Endothelial cell of umbilical vein (primary cell): ENCODE data around the gene ORMDL1. TPM values are rescaled to one million over a fixed set of nuclear protein-coding genes. Genes with fewer than 3 reads are reported as not detected.

ENCODE experiments used
- BruUV-seq: library from RNA; stranded (reverse); fragments of 400-500 nt; replicated peaks from 2 replicates; lab custom pipeline; 2021; lab: Mats Ljungman, UMichigan
- CTCF ChIA-PET: fragments of 300-600, 350-600 bp; sonication (Branson Sonifier 250); formaldehyde crosslinking; loops from one replicate; lab custom pipeline; 2021; ENCODE audit warnings: antibody characterized with exemption, inconsistent platforms; lab: Charles Lee
- POLR2A ChIA-PET: fragments of 300-600, 350-600 bp; sonication (Branson Sonifier 250); formaldehyde crosslinking; loops from one replicate; lab custom pipeline; 2021; ENCODE audit warnings: antibody characterized with exemption, inconsistent platforms; lab: Charles Lee
- DNase-seq: peaks from one replicate; pipeline ENCODE4 v3.0.0-alpha.2; 2011; ENCODE audit warnings: low read depth, low spot score
- FAIRE-seq: peaks from 2 replicates; lab custom pipeline; 2011; peaks lifted over from hg19 to GRCh38; lab: Jason Lieb, UNC
- H2AFZ ChIP-seq: 2 replicates; pipeline ENCODE4 v1.6.0; 2012; ENCODE audit warnings: low read depth, low read length, control low read depth, inconsistent platforms
- H3K27ac ChIP-seq: 2 replicates; pipeline ENCODE4 v1.5.1; 2011; ENCODE audit warnings: low read depth, mild to moderate bottlenecking, control low read depth, low read length, moderate library complexity; ENCODE audit not compliant: insufficient read depth
- H3K27me3 ChIP-seq, 2 experiments: 2 replicates each; pipeline versions ENCODE4 v1.6.0 to v1.6.1; 2011; ENCODE audit warnings: low read length in 2 of 2, mixed read lengths in 1 of 2; ENCODE audit not compliant: control insufficient read depth in 2 of 2, insufficient read depth in 2 of 2
- H3K36me3 ChIP-seq, 2 experiments: 2 replicates in 1 of 2; 3 replicates in 1 of 2; pipeline ENCODE4 v1.5.1; 2011; ENCODE audit warnings: low read length in 2 of 2, mild to moderate bottlenecking in 1 of 2, moderate library complexity in 1 of 2; ENCODE audit not compliant: control insufficient read depth in 2 of 2, insufficient read depth in 2 of 2; ENCODE audit errors: extremely low read depth in 1 of 2
- H3K4me1 ChIP-seq: 3 replicates; pipeline ENCODE4 v1.5.1; 2011; ENCODE audit warnings: mild to moderate bottlenecking, low read length; ENCODE audit not compliant: control insufficient read depth, insufficient read depth; ENCODE audit errors: extremely low read depth
- H3K4me2 ChIP-seq: 2 replicates; pipeline ENCODE4 v1.6.1; 2011; ENCODE audit warnings: low read length, control low read depth, mixed read lengths; ENCODE audit not compliant: insufficient read depth
- H3K4me3 ChIP-seq, 3 experiments: fragments of 200-600 bp in 1 of 3; sonication (generic), shearing (Covaris generic) in 1 of 3; replicated peaks in 1 of 3; 2 replicates each; pipeline ENCODE4 v1.5.1; 2011 to 2016; ENCODE audit warnings: control low read depth in 3 of 3, low read length in 3 of 3, mild to moderate bottlenecking in 2 of 3, inconsistent platforms in 1 of 3, low read depth in 1 of 3, moderate library complexity in 1 of 3; ENCODE audit not compliant: insufficient read depth in 1 of 3
- H3K79me2 ChIP-seq: 2 replicates; pipeline ENCODE4 v1.6.0; 2012; ENCODE audit warnings: low read length, inconsistent platforms; ENCODE audit not compliant: control insufficient read depth, insufficient read depth
- H3K9ac ChIP-seq: replicated peaks from 2 replicates; pipeline ENCODE3; 2011; ENCODE audit warnings: low read length, control low read depth; ENCODE audit not compliant: insufficient read depth; ENCODE audit errors: extremely low read depth
- H3K9me1 ChIP-seq: replicated peaks from 3 replicates; pipeline ENCODE4 v1.6.0; 2011; ENCODE audit warnings: mild to moderate bottlenecking, low read length; ENCODE audit not compliant: control insufficient read depth, insufficient read depth; ENCODE audit errors: extremely low read depth
- H3K9me3 ChIP-seq: replicated peaks from 2 replicates; pipeline ENCODE4 v1.5.1; 2012; ENCODE audit warnings: low read length, inconsistent platforms; ENCODE audit not compliant: control insufficient read depth, insufficient read depth
- H4K20me1 ChIP-seq: replicated peaks from 2 replicates; pipeline ENCODE3; 2011; ENCODE audit warnings: mild to moderate bottlenecking, low read length; ENCODE audit not compliant: control insufficient read depth, insufficient read depth; ENCODE audit errors: extremely low read depth
- EZH2 ChIP-seq: IDR thresholded peaks from 2 replicates; pipeline ENCODE4 v1.6.1; 2012; ENCODE audit warnings: borderline replicate concordance, low read depth, mild to moderate bottlenecking, moderate library complexity, low read length, inconsistent platforms; ENCODE audit not compliant: severe bottlenecking
- FOS ChIP-seq: IDR thresholded peaks from 2 replicates; pipeline ENCODE4 v1.6.1; 2011; ENCODE audit warnings: mild to moderate bottlenecking, low read length, moderate library complexity, borderline replicate concordance; ENCODE audit not compliant: insufficient read depth
- GATA2 ChIP-seq: IDR thresholded peaks from 2 replicates; pipeline ENCODE4 v1.7.0; 2011; ENCODE audit warnings: low read depth, mild to moderate bottlenecking, moderate library complexity, mixed read lengths, low read length; ENCODE audit not compliant: insufficient read length, insufficient read depth
- JUN ChIP-seq: IDR thresholded peaks from 2 replicates; pipeline ENCODE4 v1.6.1; 2011; ENCODE audit warnings: borderline replicate concordance, low read depth; ENCODE audit not compliant: insufficient read length, insufficient read depth
- MYC ChIP-seq: IDR thresholded peaks from one replicate; pipeline ENCODE4 v1.6.1; 2011; ENCODE audit warnings: mild to moderate bottlenecking, low read depth, low read length
- POLR2A ChIP-seq: IDR thresholded peaks from 2 replicates; pipeline ENCODE4 v1.6.1; 2012; ENCODE audit warnings: low read depth, mild to moderate bottlenecking, control low read depth, low read length
- POLR2AphosphoS5 ChIP-seq: IDR thresholded peaks from 2 replicates; pipeline ENCODE4 v1.6.1; 2012; ENCODE audit warnings: low read depth, mild to moderate bottlenecking, control low read depth, low read length, moderate library complexity; ENCODE audit not compliant: insufficient read depth
- dilution Hi-C: fragments of 300-500 bp; cut with MboI; formaldehyde crosslinking; loops from one replicate; pipeline ENCODE4 v1.15.0; 2019; ENCODE audit warnings: low sequenced_read_pairs; ENCODE audit not compliant: extremely low pct_ligation_motif_present
- intact Hi-C: fragments of 100-400 bp; cut with micrococcal nuclease; formaldehyde crosslinking; loops from one replicate; pipeline ENCODE4 v1.10.0; 2022
- polyA plus RNA-seq, 4 experiments: library from polyadenylated mRNA; depleted of rRNA in 3 of 4; stranded (reverse) in 3 of 4; unstranded in 1 of 4; fragments of >200 nt; gene quantifications; 2 replicates each; pipeline versions ENCODE4 v1.2.1 to v1.2.3, GENCODE V29; 2011 to 2012; ENCODE audit warnings: missing spikeins in 1 of 4
- total RNA-seq: library from RNA; stranded (reverse); gene quantifications from 2 replicates; pipeline ENCODE4 v1.2.3, GENCODE V29; 2021
- TF ChIP-seq, protein P1 (sequence below): IDR thresholded peaks from 2 replicates; pipeline ENCODE4 v1.6.1; 2011; ENCODE audit not compliant: insufficient read depth, insufficient read length
- TF ChIP-seq, protein P2 (sequence below), 2 donors: IDR thresholded peaks; 1 replicate in 1 of 2; 2 replicates in 1 of 2; pipeline ENCODE4 v1.5.1; 2011; ENCODE audit warnings: low read length in 2 of 2, mild to moderate bottlenecking in 2 of 2, moderate library complexity in 2 of 2, control low read depth in 1 of 2, inconsistent platforms in 1 of 2, low read depth in 1 of 2; ENCODE audit not compliant: insufficient read depth in 1 of 2; ENCODE audit errors: extremely low read depth in 1 of 2

Gene ORMDL1
- total and polyA plus RNA-seq, 2 donors (not counting 3 experiments of a cell fraction or from before 2014, with no cell fraction given), result 54.5 to 58.0 TPM

DNA sequence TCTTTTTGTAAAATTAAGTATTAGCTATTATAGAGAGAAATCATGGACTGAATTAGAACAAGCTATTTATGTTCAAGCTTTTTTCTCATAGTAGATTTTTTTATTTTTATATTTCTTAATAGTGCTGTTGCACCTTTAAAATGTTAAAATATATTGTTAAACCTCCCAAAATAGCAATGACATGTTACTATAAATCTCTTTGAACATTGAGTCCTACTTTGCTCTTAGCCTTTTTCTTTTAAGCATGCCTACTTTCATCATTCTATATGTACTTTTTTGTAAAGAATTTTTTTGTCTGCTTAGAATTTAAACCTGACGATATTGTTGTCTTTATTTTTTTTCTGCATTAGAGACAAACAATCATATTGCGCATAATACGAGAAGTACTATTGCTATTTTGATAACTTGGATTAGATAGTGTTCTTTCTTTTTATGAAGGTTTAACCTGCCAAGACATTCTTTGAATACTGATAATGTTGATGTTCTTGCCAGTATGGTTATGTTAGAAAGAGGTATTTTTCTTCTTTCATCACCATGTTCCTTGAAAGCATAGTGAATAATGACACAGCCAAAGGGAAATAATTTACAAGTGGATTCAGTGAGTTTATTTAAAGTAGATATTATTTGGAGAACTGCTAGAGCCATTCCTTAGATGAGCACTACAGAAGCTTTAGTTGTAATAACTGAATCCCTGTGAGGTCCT lies 40.7 kb upstream of the ORMDL1 start:
- H3K9me3 ChIP-seq, result no peaks in the 10 kb centered on the region
- H3K4me1 ChIP-seq, result no peaks in the 10 kb centered on the region
- no peak overlapping the region for H2AFZ ChIP-seq
- CTCF ChIA-PET, result interaction anchor here (0.9 to 1.4 kb wide), 2 partner anchors 10 to 11 kb away, joined by 3 to 5 read pairs; no protein-coding TSS in a partner anchor
- no peaks in the 10 kb centered on the region for H4K20me1 ChIP-seq
- no peaks in the 10 kb centered on the region for H3K27me3 ChIP-seq
- H3K27ac ChIP-seq, result no peak overlapping the region
- H3K36me3 ChIP-seq, result peaks cover 0 to 4% of the 10 kb centered on the region in 2 experiments
- FAIRE-seq, result no peak
- POLR2A ChIA-PET, result no interaction called here
- H3K4me2 ChIP-seq, result no peak overlapping the region
- no peak for TF ChIP-seq FOS
- no peak for TF ChIP-seq POLR2A
- TF ChIP-seq, protein P1, sequence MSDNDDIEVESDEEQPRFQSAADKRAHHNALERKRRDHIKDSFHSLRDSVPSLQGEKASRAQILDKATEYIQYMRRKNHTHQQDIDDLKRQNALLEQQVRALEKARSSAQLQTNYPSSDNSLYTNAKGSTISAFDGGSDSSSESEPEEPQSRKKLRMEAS, result no peak
- no peak for TF ChIP-seq MYC
- TF ChIP-seq, protein P2, sequence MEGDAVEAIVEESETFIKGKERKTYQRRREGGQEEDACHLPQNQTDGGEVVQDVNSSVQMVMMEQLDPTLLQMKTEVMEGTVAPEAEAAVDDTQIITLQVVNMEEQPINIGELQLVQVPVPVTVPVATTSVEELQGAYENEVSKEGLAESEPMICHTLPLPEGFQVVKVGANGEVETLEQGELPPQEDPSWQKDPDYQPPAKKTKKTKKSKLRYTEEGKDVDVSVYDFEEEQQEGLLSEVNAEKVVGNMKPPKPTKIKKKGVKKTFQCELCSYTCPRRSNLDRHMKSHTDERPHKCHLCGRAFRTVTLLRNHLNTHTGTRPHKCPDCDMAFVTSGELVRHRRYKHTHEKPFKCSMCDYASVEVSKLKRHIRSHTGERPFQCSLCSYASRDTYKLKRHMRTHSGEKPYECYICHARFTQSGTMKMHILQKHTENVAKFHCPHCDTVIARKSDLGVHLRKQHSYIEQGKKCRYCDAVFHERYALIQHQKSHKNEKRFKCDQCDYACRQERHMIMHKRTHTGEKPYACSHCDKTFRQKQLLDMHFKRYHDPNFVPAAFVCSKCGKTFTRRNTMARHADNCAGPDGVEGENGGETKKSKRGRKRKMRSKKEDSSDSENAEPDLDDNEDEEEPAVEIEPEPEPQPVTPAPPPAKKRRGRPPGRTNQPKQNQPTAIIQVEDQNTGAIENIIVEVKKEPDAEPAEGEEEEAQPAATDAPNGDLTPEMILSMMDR (IDR thresholded peaks at IDR 0.05; ENCODE audit: extremely low read depth in 1 of 2, insufficient read depth in 1 of 2, low read depth in 1 of 2, low read length in 2 of 2), result no peak
- no peak for TF ChIP-seq GATA2
- no peak for TF ChIP-seq POLR2AphosphoS5
- no peak for TF ChIP-seq EZH2
- no peak for TF ChIP-seq JUN
- H3K4me3 ChIP-seq, result no peak overlapping the region
- H3K9ac ChIP-seq, result no peak overlapping the region
- intact Hi-C loops, result no loop called here
- no TSS peak for BruUV-seq
- DNase-seq, result no peak
- no peaks in the 10 kb centered on the region for H3K9me1 ChIP-seq
- no peaks in the 10 kb centered on the region for H3K79me2 ChIP-seq
- dilution Hi-C loops, result no loop called here
